GM12872 (cell line): ENCODE data around the gene C20orf204.

Experiments used
- TF ChIP-seq, protein P1 (sequence below): IDR thresholded peaks from 3 replicates; pipeline ENCODE4 v1.5.1; 2011; ENCODE audit warnings: low read depth, mild to moderate bottlenecking, low read length, moderate library complexity; ENCODE audit not compliant: insufficient read depth

Gene C20orf204

DNA sequence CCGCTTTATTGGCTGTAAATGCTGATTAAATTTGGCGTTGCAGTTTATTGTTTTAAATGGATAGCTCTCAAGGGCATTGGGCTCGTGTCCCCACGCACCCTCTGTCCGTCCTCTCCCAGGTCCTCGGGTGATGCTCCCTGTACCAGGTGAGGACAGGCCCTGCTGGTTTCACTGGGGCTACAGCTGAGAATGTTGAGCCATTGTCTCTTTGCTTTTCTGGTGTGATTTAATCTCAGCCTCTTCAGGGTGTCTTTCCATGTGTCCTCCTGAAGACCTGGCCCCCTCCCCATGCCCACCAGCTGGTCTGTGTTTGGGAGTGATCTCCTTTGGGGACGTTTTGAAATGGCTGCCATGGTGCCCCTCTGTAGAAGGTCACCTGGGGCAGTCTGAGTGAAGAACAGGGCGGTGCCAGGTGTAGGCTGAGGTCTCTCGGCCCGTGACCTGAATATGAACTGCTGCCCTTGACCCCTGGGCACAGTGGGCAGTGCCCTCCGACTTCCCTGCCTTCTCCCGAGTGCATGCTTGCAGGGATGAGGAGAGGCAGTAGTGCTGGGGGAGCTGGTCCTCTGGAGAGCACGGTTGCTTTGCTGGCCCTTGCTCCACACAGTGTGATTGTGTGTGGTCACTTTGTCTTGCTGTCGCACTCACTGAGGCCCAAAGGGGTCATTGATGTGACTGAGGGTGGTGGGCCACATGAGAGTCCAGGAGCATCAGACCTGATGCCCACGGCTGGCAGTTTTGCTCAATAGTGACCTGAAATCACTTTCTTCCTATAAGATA, 12.4 kb upstream of the C20orf204 start:
- TF ChIP-seq, protein P1, sequence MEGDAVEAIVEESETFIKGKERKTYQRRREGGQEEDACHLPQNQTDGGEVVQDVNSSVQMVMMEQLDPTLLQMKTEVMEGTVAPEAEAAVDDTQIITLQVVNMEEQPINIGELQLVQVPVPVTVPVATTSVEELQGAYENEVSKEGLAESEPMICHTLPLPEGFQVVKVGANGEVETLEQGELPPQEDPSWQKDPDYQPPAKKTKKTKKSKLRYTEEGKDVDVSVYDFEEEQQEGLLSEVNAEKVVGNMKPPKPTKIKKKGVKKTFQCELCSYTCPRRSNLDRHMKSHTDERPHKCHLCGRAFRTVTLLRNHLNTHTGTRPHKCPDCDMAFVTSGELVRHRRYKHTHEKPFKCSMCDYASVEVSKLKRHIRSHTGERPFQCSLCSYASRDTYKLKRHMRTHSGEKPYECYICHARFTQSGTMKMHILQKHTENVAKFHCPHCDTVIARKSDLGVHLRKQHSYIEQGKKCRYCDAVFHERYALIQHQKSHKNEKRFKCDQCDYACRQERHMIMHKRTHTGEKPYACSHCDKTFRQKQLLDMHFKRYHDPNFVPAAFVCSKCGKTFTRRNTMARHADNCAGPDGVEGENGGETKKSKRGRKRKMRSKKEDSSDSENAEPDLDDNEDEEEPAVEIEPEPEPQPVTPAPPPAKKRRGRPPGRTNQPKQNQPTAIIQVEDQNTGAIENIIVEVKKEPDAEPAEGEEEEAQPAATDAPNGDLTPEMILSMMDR = no peak

DNA sequence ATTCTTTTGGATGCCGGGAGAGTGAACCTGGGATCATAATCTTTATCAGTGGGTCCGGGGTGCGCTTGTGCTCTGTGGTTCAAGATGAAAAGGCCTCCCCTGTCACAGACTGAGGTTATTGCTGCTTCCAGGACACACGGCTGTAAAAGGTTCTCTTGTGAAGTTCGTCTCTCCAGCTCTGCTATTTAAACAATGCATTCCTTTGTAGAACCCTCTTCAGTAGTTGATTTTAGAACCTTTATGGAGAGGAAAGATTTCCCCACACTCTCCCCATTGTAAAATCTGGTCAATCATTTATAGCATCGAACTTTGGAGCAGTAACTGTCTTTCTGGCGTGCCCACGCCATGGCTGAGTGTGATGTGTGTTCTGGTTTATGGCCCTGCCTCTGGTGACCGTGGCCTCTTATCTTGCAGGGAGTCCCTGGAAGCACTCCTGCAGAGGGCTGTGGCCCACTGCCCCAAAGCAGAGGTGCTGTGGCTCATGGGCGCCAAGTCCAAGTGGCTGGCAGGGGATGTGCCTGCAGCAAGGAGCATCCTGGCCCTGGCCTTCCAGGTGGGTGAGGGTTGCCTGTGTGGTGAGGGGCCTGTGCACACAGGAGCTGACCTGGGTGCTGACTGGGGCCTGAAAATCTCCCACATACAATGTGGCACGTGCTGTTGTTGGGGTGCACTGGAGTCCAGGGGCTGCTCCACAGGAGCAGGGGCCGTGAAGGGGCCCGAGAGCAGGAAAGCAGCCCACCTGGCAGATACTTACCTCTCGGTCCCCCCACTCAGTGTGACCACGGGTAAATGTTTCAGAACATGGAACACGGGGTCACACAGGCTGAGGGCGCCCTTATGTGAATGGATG, 11.6 kb upstream of the C20orf204 start:
- TF ChIP-seq, protein P1 = no peak

DNA sequence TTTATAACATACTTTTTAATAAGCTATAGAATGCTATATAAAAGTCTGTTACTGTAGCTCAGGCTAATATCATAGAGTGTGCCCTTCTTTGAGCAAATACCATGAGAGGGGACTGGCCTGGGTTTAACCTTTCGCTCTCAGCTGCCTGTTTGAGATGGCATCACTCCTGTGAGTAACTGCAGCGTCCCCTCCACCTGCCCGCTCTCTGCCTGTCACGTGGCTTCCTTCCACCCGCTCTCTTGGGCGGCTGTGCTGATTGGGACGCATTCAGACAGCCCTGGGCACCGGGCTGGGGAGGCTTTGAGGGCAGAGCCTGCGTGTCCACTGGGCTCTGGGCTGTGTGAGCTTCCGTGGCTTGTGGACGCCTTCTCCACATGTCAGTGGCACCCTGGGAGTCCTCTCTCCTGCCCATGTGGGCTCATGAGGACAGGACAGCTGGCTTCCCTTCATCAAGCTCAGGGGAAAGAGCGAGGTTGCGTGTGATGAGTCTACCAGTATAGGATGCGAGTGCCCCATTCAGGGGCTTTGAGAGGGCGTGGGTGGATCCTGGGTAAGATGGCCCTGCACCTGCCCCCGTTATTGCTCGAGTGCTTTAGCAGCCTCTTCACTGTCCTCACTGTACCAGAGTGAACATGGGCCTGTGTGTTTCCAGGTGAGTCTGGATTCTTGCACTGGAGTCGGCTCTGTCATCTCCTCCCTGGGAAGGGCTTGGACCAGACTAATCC, 10.7 kb upstream of the C20orf204 start:
- TF ChIP-seq, protein P1 = no peak

DNA sequence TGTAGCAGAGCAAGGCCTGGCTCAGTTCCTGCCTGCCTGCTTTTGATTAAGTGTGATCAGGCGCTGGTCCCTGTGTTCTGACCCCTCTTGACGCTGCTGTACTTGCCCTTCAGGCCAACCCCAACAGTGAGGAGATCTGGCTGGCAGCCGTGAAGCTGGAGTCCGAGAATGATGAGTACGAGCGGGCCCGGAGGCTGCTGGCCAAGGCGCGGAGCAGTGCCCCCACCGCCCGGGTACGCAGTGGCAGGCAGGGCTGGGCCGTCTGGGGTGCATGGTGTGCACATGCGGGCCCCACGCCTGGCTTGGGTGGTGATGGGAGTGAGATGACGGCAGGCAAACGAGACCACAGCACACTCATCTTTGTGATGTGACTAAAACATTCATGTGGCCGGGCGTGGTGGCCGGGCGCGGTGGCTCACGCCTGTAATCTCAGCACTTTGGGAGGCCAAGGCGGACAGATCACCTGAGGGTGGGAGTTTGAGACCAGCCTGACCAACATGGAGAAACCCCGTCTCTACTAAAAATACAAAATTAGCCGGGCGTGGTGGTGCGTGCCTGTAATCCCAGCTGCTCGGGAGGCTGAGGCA, 10.1 kb upstream of the C20orf204 start:
- TF ChIP-seq, protein P1 = no peak

DNA sequence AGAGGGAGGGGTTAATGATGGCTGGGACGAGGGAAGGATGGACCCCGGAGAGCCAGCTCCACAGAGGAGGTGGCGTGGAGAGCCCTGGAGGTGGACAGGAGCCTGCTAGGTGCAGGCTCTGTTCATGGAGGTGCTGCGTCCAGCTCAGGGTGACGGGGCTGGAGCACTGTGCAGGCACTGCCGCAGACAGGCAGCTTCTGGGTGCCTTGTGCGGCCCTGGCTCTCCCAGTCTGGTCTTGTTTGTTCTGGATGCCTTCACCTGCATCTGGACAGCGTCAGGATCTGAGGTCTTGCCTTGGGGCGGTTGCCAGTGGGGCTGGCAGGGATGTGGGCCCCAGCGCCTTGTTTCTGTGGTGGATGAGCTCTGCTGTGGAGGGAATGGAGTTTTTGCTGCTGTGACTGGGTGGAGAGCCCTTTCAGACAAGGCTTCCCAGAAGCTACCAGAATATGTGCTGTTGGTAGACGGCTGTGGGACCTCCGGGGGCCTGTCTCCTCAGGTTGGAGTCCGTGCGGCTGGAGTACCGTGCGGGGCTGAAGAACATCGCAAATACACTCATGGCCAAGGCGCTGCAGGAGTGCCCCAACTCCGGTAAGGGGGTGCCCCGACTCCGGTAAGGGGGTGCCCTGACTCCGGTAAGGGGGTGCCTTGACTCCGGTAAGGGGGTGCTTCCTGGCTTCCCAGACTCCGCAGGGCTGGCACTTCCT, 7.8 kb upstream of the C20orf204 start:
- TF ChIP-seq, protein P1 = no peak

DNA sequence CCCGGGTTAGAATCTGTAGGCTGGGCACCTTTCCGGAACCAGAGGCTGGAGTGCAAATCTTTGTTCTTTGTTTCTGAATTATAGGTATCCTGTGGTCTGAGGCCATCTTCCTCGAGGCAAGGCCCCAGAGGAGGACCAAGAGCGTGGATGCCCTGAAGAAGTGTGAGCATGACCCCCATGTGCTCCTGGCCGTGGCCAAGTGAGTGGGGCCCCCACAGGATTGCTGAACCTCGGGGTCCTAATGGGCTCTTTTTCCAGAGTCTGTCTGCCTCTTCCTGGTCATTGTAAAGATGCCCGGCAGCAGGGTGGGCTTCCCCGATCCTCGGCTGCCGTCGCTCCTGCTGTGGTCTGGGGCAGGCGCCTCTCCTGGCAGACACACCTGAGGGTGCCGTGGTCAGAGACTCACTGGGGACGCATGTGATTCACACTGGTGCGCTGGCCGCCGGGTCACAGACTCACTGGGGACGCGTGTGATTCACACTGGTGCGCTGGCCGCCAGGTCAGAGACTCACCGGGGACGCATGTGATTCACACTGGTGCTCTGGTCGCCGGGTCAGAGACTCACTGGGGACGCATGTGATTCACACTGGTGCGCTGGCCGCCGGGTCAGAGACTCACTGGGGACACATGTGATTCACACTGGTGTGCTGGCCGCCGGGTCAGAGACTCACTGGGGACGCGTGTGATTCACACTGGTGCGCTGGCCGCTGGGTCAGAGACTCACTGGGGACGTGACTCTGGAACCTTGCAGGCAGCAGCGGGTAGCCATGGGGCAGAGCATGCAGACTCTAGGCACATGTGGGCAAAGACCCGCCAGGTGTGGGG, 6.5 kb upstream of the C20orf204 start:
- TF ChIP-seq, protein P1 = no peak
